Activated naive CD8-positive, alpha-beta T cell treated with anti-CD3 and anti-CD28 coated beads, Interleukin-2, amount 10 ng/mL, durations not matched to agents 7 days and 5 days (primary cell): ENCODE results near the gene BLOC1S5. TPM values are rescaled to one million over a fixed set of nuclear protein-coding genes. Genes with fewer than 3 reads are reported as not detected.
"Not testable (repeated sequence)": the region's sequence is repeated elsewhere in the genome, so short reads cannot be mapped to it uniquely, and the experiment has no call there.

Source experiments
- ATAC-seq: fragments of 150-1000 bp; cut with Tn5 transposase; one replicate; pipeline ENCODE4 v1.10.0; 2021; ENCODE audit warnings: low read depth, moderate library complexity
- POLR2A ChIA-PET: fragments of 350-600 bp; sonication (Branson Sonifier 250); formaldehyde crosslinking; loops from one replicate; lab custom pipeline; 2021; ENCODE audit warnings: antibody characterized with exemption; lab: Charles Lee
- DNase-seq: peaks from one replicate; pipeline ENCODE4 v3.0.0; 2021
- H3K27ac Mint-ChIP-seq: one replicate; pipeline ENCODE4 v1.8.0; 2022; ENCODE audit warnings: mild to moderate bottlenecking, mixed read lengths
- H3K27me3 Mint-ChIP-seq: one replicate; pipeline ENCODE4 v1.8.0; 2022; ENCODE audit warnings: mild to moderate bottlenecking, moderate library complexity, mixed read lengths
- H3K36me3 Mint-ChIP-seq: one replicate; pipeline ENCODE4 v1.8.0; 2021; ENCODE audit warnings: mild to moderate bottlenecking, mixed read lengths
- H3K4me1 Mint-ChIP-seq: one replicate; pipeline ENCODE4 v1.8.0; 2021; ENCODE audit warnings: mixed read lengths
- H3K4me3 Mint-ChIP-seq: one replicate; pipeline ENCODE4 v1.8.0; 2022; ENCODE audit warnings: mild to moderate bottlenecking, moderate library complexity, mixed read lengths
- H3K9me3 Mint-ChIP-seq: one replicate; pipeline ENCODE4 v1.8.0; 2021; ENCODE audit warnings: mixed read lengths
- total RNA-seq, 2 experiments: library from RNA; stranded (reverse); gene quantifications; one replicate each; pipeline ENCODE4 v1.2.3, GENCODE V29; 2021

BLOC1S5 gene
- total RNA-seq, 2 experiments from 2014 or later: 17.1 to 25.9 TPM

DNA sequence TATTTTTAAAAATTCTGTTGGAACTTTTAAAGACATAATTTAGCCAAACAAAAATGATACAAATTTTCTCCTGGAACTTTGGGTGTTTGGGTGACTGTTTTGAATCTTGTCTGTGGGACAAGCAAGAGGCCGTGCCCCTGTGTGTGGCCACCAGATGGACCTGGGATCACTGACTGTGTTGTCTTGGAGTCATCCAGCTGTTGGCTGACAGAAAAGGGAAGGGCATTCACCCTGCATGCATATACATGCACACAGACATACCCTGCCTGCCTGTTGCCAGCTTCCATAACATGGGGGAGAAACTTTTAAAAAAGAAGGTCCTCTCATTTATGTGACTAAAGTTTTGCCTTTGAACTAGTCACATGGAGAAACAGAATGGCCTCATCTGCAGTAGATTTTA, 72.7 kb downstream of the BLOC1S5 start:
- Mint-ChIP-seq H3K4me3 (no peak overlapping the region), H3K4me1 (no peaks in the 10 kb centered on the region), H3K27ac (no peak overlapping the region), H3K9me3 (peaks cover 4% of the 10 kb centered on the region), H3K27me3 (no peaks in the 10 kb centered on the region), H3K36me3 (no peaks in the 10 kb centered on the region)
- ATAC-seq: no peak
- no peak for DNase-seq
- POLR2A ChIA-PET: no interaction called here

DNA sequence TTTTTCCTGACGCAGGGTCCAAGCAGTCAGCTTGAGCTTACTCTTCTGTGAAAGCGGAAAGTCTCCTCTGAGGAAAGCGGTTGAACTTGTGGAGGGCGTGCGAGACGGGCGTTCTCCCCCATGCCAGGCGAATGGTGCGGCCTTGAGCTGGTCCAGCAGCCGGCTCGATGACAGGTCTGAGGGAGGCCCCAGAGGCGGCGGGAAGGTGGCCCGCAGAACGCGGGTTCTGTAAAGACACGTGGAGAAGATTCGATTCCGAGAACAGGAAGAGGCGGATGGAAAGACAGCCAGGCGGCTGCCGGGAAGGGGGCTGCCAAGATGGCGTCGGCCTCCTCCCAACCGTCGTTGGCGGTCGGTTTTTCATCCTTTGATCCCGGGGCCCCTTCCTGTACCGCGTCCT, 78.0 kb downstream of the BLOC1S5 start:
- POLR2A ChIA-PET: no interaction called here
- no peak for ATAC-seq
- no peak overlapping the region for H3K4me3 Mint-ChIP-seq

DNA sequence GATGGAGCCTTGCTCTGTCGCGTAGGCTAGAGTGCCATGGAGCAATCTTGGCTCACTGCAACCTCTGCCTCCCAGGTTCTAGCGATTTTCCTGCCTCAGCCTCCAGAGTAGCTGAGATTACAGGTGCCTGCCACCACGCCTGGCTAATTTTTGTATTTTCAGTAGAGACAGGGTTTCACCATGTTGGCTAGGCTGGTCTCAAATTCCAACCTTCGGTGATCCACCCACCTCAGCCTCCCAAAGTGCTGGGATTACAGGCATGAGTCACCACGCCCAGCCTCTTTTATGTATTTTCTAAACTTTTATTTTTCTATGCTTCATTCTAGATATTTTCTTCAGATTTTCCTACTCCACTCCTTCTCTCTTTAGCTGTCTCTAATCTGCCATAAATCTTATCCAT, 80.2 kb downstream of the BLOC1S5 start:
- H3K27ac Mint-ChIP-seq, H3K4me3 Mint-ChIP-seq, H3K36me3 Mint-ChIP-seq, H3K27me3 Mint-ChIP-seq, H3K4me1 Mint-ChIP-seq, POLR2A ChIA-PET, DNase-seq, H3K9me3 Mint-ChIP-seq, ATAC-seq: not testable (repeated sequence)

More for the DNA sequence above, 78.0 kb downstream of the BLOC1S5 start:
- no peak for DNase-seq
- H3K9me3 Mint-ChIP-seq: peaks cover 4% of the 10 kb centered on the region
- peaks cover 2% of the 10 kb centered on the region for H3K27me3 Mint-ChIP-seq
- H3K27ac Mint-ChIP-seq: no peak overlapping the region
- H3K36me3 Mint-ChIP-seq: no peaks in the 10 kb centered on the region
- no peaks in the 10 kb centered on the region for H3K4me1 Mint-ChIP-seq

DNA sequence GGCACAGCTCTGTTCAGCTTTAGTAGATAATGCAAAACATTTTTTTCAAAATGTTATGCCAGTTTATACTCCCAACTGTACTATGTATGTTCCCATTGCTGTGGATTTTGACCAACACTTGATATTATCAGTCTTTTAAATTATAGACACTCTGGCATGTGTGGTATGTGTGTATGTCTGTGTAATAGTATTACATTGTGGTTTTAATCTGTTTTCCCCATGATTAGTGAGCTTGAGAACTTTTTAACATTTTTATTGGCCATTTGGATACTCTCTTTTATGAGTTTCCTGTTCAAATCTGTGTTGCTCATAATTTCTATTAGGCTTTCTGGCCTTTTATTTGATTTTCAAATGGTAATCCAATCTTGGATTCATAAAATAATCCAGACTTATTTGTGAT, 84.4 kb downstream of the BLOC1S5 start:
- Mint-ChIP-seq H3K4me3 (no peak overlapping the region), H3K9me3 (no peaks in the 10 kb centered on the region), H3K4me1 (peaks cover 7% of the 10 kb centered on the region), H3K27ac (no peak overlapping the region), H3K36me3 (no peaks in the 10 kb centered on the region), H3K27me3 (peaks cover 13% of the 10 kb centered on the region)
- ATAC-seq: no peak
- no peak for DNase-seq
- POLR2A ChIA-PET: no interaction called here

- POLR2A ChIA-PET: no interaction called here
- Mint-ChIP-seq H3K9me3 (no peaks in the 10 kb centered on the region), H3K4me3 (no peak overlapping the region), H3K4me1 (peaks cover 7% of the 10 kb centered on the region), H3K27ac (no peak overlapping the region), H3K36me3 (no peaks in the 10 kb centered on the region), H3K27me3 (peaks cover 16% of the 10 kb centered on the region)
- DNase-seq (no peak), ATAC-seq (no peak)
These were observed 85.5 kb downstream of the BLOC1S5 start for GRCh38 chr6:7978736-7979135.

- POLR2A ChIA-PET: no interaction called here
- Mint-ChIP-seq H3K4me3 (no peak overlapping the region), H3K27me3 (peaks cover 16% of the 10 kb centered on the region), H3K4me1 (peaks cover 7% of the 10 kb centered on the region), H3K27ac (no peak overlapping the region), H3K9me3 (no peaks in the 10 kb centered on the region), H3K36me3 (no peaks in the 10 kb centered on the region)
- no peak for DNase-seq
- no peak for ATAC-seq
These were observed 87.6 kb downstream of the BLOC1S5 start for GRCh38 chr6:7976485-7977056.

- POLR2A ChIA-PET: no interaction called here
- no peak overlapping the region for H3K4me3 Mint-ChIP-seq
- DNase-seq: no peak
These were observed 88.4 kb downstream of the BLOC1S5 start for GRCh38 chr6:7975764-7976146.

GRCh38 chr6:7974938-7975763, 89.0 kb downstream of the BLOC1S5 start:
- DNase-seq (no peak), ATAC-seq (no peak)
- POLR2A ChIA-PET: no interaction called here
- peaks cover 2% of the 10 kb centered on the region for H3K36me3 Mint-ChIP-seq
- peaks cover 16% of the 10 kb centered on the region for H3K27me3 Mint-ChIP-seq
- H3K27ac Mint-ChIP-seq: no peak overlapping the region
- peaks cover 7% of the 10 kb centered on the region for H3K4me1 Mint-ChIP-seq
- peaks cover 3% of the 10 kb centered on the region for H3K9me3 Mint-ChIP-seq
- no peak overlapping the region for H3K4me3 Mint-ChIP-seq

More at GRCh38 chr6:7975764-7976146, 88.4 kb downstream of the BLOC1S5 start:
- H3K27ac Mint-ChIP-seq: no peak overlapping the region
- peaks cover 16% of the 10 kb centered on the region for H3K27me3 Mint-ChIP-seq
- peaks cover 7% of the 10 kb centered on the region for H3K4me1 Mint-ChIP-seq
- no peak for ATAC-seq
- no peaks in the 10 kb centered on the region for H3K36me3 Mint-ChIP-seq
- H3K9me3 Mint-ChIP-seq: no peaks in the 10 kb centered on the region

GRCh38 chr6:7974565-7974937, 89.6 kb downstream of the BLOC1S5 start:
- Mint-ChIP-seq H3K27me3 (peaks cover 16% of the 10 kb centered on the region), H3K4me3 (no peak overlapping the region), H3K4me1 (peaks cover 7% of the 10 kb centered on the region), H3K27ac (no peak overlapping the region), H3K9me3 (peaks cover 6% of the 10 kb centered on the region), H3K36me3 (peaks cover 2% of the 10 kb centered on the region)
- ATAC-seq: no peak
- POLR2A ChIA-PET: no interaction called here
- no peak for DNase-seq

DNA sequence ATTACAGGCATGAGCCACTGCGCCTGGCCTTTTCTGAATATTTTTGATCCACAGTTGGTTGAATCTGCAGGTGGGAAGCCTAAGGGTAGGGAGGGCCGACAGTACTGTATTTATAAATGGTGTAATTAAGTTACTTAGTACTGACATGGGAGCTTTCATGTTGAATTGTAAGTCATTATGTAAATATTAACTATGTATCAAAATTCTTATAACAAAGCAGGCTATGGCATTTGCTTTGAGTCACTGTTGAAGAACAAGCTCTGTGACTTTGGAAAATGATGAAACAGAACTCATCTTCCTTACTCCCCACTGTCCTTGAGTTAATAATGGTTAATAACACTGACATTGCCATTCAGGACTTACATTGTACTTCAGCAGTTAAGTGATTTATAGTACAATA, 90.6 kb downstream of the BLOC1S5 start:
- Mint-ChIP-seq H3K4me1 (peaks cover 7% of the 10 kb centered on the region), H3K27ac (no peak overlapping the region), H3K36me3 (peaks cover 2% of the 10 kb centered on the region), H3K4me3 (no peak overlapping the region), H3K9me3 (peaks cover 10% of the 10 kb centered on the region), H3K27me3 (peaks cover 16% of the 10 kb centered on the region)
- DNase-seq (no peak), ATAC-seq (no peak)
- POLR2A ChIA-PET: no interaction called here

GRCh38 chr6:7971499-7971898, 92.7 kb downstream of the BLOC1S5 start:
- ATAC-seq: no peak
- H3K36me3 Mint-ChIP-seq: peaks cover 5% of the 10 kb centered on the region

GRCh38 chr6:7970616-7971015, 93.6 kb downstream of the BLOC1S5 start:
- Mint-ChIP-seq H3K4me1 (peaks cover 6% of the 10 kb centered on the region), H3K36me3 (peaks cover 5% of the 10 kb centered on the region), H3K4me3 (no peak overlapping the region), H3K9me3 (peaks cover 16% of the 10 kb centered on the region), H3K27ac (no peak overlapping the region), H3K27me3 (peaks cover 11% of the 10 kb centered on the region)
- ATAC-seq (no peak), DNase-seq (no peak)
- POLR2A ChIA-PET: no interaction called here

More at GRCh38 chr6:7971499-7971898, 92.7 kb downstream of the BLOC1S5 start:
- Mint-ChIP-seq H3K4me3 (no peak overlapping the region), H3K27ac (no peak overlapping the region), H3K9me3 (peaks cover 16% of the 10 kb centered on the region), H3K4me1 (peaks cover 7% of the 10 kb centered on the region), H3K27me3 (peaks cover 12% of the 10 kb centered on the region)
- POLR2A ChIA-PET: no interaction called here
- DNase-seq: no peak
